ENCODE results near the gene CRACR2B.

CRACR2B gene

GRCh38 chr11:819943-820649, 7.6 kb upstream of the CRACR2B start:
- peaks cover 30% of the 10 kb centered on the region in 2 donors for H3K4me1 ChIP-seq (ENCODE audit: control insufficient read depth in 1 of 2, insufficient read depth in 2 of 2, low read length in 2 of 2)
- H3K27me3 ChIP-seq (ENCODE audit: control insufficient read depth in 1 of 2, insufficient read depth in 2 of 2, low read length in 2 of 2), result no peaks in the 10 kb centered on the region
- H3K4me3 ChIP-seq (ENCODE audit: low read depth in 1 of 2, low read length in 2 of 2), result peak overlapping the region; percentile 64 to 87
- peaks cover 0 to 5% of the 10 kb centered on the region in 2 donors for H3K36me3 ChIP-seq (ENCODE audit: control insufficient read depth in 1 of 2, insufficient read depth in 2 of 2, low read length in 2 of 2)
- H3K27ac ChIP-seq (ENCODE audit: low read depth, low read length), result peak overlapping the region; percentile 96
- H3K9ac ChIP-seq (ENCODE audit: low read depth in 1 of 2, low read length in 2 of 2), result peak overlapping the region; percentile 73 to 76
- no peaks in the 10 kb centered on the region for H3K9me3 ChIP-seq (ENCODE audit: control insufficient read depth in 1 of 2, low read length in 2 of 2)

GRCh38 chr11:820655-821511, 6.8 kb upstream of the CRACR2B start:
- H3K4me3 ChIP-seq (ENCODE audit: low read depth in 1 of 2, low read length in 2 of 2), result peak overlapping the region; percentile 64 to 87
- no peaks in the 10 kb centered on the region for H3K9me3 ChIP-seq (ENCODE audit: control insufficient read depth in 1 of 2, low read length in 2 of 2)
- H3K36me3 ChIP-seq (ENCODE audit: control insufficient read depth in 1 of 2, insufficient read depth in 2 of 2, low read length in 2 of 2), result peaks cover 0 to 5% of the 10 kb centered on the region in 2 donors
- H3K4me1 ChIP-seq (ENCODE audit: control insufficient read depth in 1 of 2, insufficient read depth in 2 of 2, low read length in 2 of 2), result peaks cover 37 to 38% of the 10 kb centered on the region in 2 donors
- no peaks in the 10 kb centered on the region for H3K27me3 ChIP-seq (ENCODE audit: control insufficient read depth in 1 of 2, insufficient read depth in 2 of 2, low read length in 2 of 2)
- peak overlapping the region; percentile 96 for H3K27ac ChIP-seq (ENCODE audit: low read depth, low read length)
- H3K9ac ChIP-seq (ENCODE audit: low read depth in 1 of 2, low read length in 2 of 2), result peak overlapping the region; percentile 73 to 76

DNA sequence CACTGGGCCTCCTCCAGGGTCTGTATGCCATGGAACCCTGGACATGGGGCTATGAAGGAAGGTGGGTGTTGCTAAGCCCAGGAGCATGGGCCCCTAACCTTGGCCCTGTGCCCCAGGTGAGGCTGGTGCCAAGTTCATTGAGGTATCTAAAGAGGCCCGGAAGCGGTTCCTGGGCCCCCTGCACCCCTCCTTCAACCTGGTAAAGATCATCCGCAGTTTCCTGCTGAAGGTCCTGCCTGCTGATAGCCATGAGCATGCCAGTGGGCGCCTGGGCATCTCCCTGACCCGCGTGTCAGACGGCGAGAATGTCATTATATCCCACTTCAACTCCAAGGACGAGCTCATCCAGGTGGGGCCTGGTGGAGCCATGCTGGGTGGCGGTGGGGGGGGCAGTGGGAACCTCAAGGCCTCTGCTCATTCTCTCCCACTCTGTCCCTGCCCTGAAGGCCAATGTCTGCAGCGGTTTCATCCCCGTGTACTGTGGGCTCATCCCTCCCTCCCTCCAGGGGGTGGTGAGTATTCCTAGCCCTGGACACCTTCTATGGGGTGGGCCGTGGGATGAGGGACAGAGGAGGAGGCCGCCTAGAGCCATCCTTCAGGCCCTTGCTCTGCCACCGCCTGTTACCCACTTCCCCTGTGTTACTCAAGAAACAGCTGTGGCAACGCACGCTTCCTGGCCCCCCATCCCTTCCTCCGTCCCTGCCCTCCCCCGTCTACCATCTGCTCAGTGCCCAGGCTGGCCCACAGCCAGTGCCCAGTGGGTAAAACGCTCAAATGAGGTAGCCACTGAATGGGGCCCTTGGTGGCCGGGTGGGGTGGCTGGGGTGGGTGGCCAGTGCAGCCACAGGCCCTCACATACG, 6.0 kb upstream of the CRACR2B start:
- Histone ChIP-seq H3K4me1 (ENCODE audit: control insufficient read depth in 1 of 2, insufficient read depth in 2 of 2, low read length in 2 of 2) (peaks cover 43 to 44% of the 10 kb centered on the region in 2 donors), H3K36me3 (ENCODE audit: control insufficient read depth in 1 of 2, insufficient read depth in 2 of 2, low read length in 2 of 2) (peaks cover 0 to 5% of the 10 kb centered on the region in 2 donors), H3K9ac (ENCODE audit: low read depth in 1 of 2, low read length in 2 of 2) (peak overlapping the region; percentile 73 to 76)

DNA sequence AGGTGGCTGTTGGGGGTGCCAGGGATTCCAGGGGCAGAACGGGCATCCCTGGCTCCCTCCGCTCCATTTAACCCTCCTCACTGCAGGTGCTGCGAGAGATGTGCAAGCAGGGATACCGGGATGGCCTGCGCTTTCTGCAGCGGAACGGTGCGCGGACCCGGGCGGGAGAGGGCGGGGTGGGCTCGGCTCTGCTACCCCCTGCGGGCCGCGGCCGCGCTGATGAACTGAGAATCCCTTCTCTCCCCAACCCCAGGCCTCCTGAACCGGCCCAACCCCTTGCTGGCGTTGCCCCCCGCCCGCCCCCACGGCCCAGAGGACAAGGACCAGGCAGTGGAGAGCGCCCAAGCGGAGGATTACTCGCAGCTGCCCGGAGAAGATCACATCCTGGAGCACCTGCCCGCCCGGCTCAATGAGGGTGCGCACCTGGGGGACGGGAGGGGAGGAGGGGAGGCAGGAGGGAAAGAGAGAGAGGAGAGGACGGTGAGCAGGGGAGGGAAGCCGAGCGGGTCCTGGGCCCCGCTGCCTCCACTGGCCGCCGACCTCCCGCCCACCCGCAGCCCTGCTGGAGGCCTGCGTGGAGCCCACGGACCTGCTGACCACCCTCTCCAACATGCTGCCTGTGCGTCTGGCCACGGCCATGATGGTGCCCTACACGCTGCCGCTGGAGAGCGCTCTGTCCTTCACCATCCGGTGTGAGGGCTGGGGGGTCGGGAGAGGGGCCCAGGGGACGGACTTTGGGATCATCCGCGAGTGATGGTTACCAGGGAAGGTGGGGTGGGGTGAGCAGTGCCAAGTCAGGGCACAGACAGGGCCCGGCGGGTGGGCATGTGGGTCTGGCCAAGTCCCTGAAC, 4.1 kb upstream of the CRACR2B start:
- no peaks in the 10 kb centered on the region for H3K27me3 ChIP-seq (ENCODE audit: control insufficient read depth in 1 of 2, insufficient read depth in 2 of 2, low read length in 2 of 2)
- H3K36me3 ChIP-seq (ENCODE audit: control insufficient read depth in 1 of 2, insufficient read depth in 2 of 2, low read length in 2 of 2), result peaks cover 0 to 5% of the 10 kb centered on the region in 2 donors
- H3K4me3 ChIP-seq (ENCODE audit: low read depth in 1 of 2, low read length in 2 of 2), result no peak overlapping the region
- H3K9me3 ChIP-seq (ENCODE audit: control insufficient read depth in 1 of 2, low read length in 2 of 2), result no peaks in the 10 kb centered on the region
- H3K27ac ChIP-seq (ENCODE audit: low read depth, low read length), result no peak overlapping the region
- no peak overlapping the region for H3K9ac ChIP-seq (ENCODE audit: low read depth in 1 of 2, low read length in 2 of 2)
- H3K4me1 ChIP-seq (ENCODE audit: control insufficient read depth in 1 of 2, insufficient read depth in 2 of 2, low read length in 2 of 2), result peaks cover 48 to 53% of the 10 kb centered on the region in 2 donors

More for the DNA sequence above, 6.0 kb upstream of the CRACR2B start:
- H3K27me3 ChIP-seq (ENCODE audit: control insufficient read depth in 1 of 2, insufficient read depth in 2 of 2, low read length in 2 of 2), result no peaks in the 10 kb centered on the region
- peak overlapping the region; percentile 64 to 87 for H3K4me3 ChIP-seq (ENCODE audit: low read depth in 1 of 2, low read length in 2 of 2)
- peak overlapping the region; percentile 96 for H3K27ac ChIP-seq (ENCODE audit: low read depth, low read length)
- H3K9me3 ChIP-seq (ENCODE audit: control insufficient read depth in 1 of 2, low read length in 2 of 2), result no peaks in the 10 kb centered on the region

DNA sequence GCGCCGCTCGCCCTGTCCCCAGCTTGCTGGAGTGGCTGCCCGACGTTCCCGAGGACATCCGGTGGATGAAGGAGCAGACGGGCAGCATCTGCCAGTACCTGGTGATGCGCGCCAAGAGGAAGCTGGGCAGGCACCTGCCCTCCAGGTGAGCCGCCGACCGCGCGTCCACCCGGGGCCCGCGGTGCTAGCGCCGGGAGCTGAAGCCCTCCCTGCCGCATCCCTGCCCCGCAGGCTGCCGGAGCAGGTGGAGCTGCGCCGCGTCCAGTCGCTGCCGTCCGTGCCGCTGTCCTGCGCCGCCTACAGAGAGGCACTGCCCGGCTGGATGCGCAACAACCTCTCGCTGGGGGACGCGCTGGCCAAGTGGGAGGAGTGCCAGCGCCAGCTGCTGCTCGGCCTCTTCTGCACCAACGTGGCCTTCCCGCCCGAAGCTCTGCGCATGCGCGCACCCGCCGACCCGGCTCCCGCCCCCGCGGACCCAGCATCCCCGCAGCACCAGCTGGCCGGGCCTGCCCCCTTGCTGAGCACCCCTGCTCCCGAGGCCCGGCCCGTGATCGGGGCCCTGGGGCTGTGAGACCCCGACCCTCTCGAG, 3.3 kb upstream of the CRACR2B start:
- Histone ChIP-seq H3K9me3 (ENCODE audit: control insufficient read depth in 1 of 2, low read length in 2 of 2) (no peaks in the 10 kb centered on the region), H3K4me1 (ENCODE audit: control insufficient read depth in 1 of 2, insufficient read depth in 2 of 2, low read length in 2 of 2) (peaks cover 55 to 56% of the 10 kb centered on the region in 2 donors), H3K9ac (ENCODE audit: low read depth in 1 of 2, low read length in 2 of 2) (no peak overlapping the region), H3K27me3 (ENCODE audit: control insufficient read depth in 1 of 2, insufficient read depth in 2 of 2, low read length in 2 of 2) (no peaks in the 10 kb centered on the region), H3K4me3 (ENCODE audit: low read depth in 1 of 2, low read length in 2 of 2) (no peak overlapping the region), H3K36me3 (ENCODE audit: control insufficient read depth in 1 of 2, insufficient read depth in 2 of 2, low read length in 2 of 2) (peaks cover 0 to 5% of the 10 kb centered on the region in 2 donors), H3K27ac (ENCODE audit: low read depth, low read length) (no peak overlapping the region)

DNA sequence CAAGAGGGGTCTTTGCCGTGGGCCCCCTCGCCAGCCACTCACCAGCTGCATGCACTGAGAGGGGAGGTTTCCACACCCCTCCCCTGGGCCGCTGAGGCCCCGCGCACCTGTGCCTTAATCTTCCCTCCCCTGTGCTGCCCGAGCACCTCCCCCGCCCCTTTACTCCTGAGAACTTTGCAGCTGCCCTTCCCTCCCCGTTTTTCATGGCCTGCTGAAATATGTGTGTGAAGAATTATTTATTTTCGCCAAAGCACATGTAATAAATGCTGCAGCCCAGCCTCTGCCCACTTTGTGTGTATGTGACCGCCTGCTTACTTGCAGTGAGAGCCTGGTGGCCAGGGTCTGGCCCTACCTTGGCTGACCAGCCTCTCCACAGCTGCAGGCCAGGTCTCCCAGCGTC, 2.8 kb upstream of the CRACR2B start:
- no peaks in the 10 kb centered on the region for H3K9me3 ChIP-seq (ENCODE audit: control insufficient read depth in 1 of 2, low read length in 2 of 2)

GRCh38 chr11:825366-826226, 2.1 kb upstream of the CRACR2B start:
- Histone ChIP-seq H3K4me3 (ENCODE audit: low read depth in 1 of 2, low read length in 2 of 2) (no peak overlapping the region), H3K27me3 (ENCODE audit: control insufficient read depth in 1 of 2, insufficient read depth in 2 of 2, low read length in 2 of 2) (no peaks in the 10 kb centered on the region), H3K4me1 (ENCODE audit: control insufficient read depth in 1 of 2, insufficient read depth in 2 of 2, low read length in 2 of 2) (peaks cover 59 to 63% of the 10 kb centered on the region in 2 donors), H3K9me3 (ENCODE audit: control insufficient read depth in 1 of 2, low read length in 2 of 2) (no peaks in the 10 kb centered on the region), H3K27ac (ENCODE audit: low read depth, low read length) (peak overlapping the region; percentile 42), H3K36me3 (ENCODE audit: control insufficient read depth in 1 of 2, insufficient read depth in 2 of 2, low read length in 2 of 2) (peaks cover 0 to 5% of the 10 kb centered on the region in 2 donors), H3K9ac (ENCODE audit: low read depth in 1 of 2, low read length in 2 of 2) (peak overlapping the region; percentile 51 to 54)

More for the DNA sequence above, 2.8 kb upstream of the CRACR2B start:
- Histone ChIP-seq H3K27ac (ENCODE audit: low read depth, low read length) (no peak overlapping the region), H3K9ac (ENCODE audit: low read depth in 1 of 2, low read length in 2 of 2) (no peak overlapping the region), H3K36me3 (ENCODE audit: control insufficient read depth in 1 of 2, insufficient read depth in 2 of 2, low read length in 2 of 2) (peaks cover 0 to 5% of the 10 kb centered on the region in 2 donors), H3K4me1 (ENCODE audit: control insufficient read depth in 1 of 2, insufficient read depth in 2 of 2, low read length in 2 of 2) (peaks cover 59 to 61% of the 10 kb centered on the region in 2 donors), H3K27me3 (ENCODE audit: control insufficient read depth in 1 of 2, insufficient read depth in 2 of 2, low read length in 2 of 2) (no peaks in the 10 kb centered on the region), H3K4me3 (ENCODE audit: low read depth in 1 of 2, low read length in 2 of 2) (no peak overlapping the region)

- peak overlapping the region in 1 of 2 donors; percentile 65 for H3K4me3 ChIP-seq (ENCODE audit: low read depth in 1 of 2, low read length in 2 of 2)
- no peaks in the 10 kb centered on the region for H3K9me3 ChIP-seq (ENCODE audit: control insufficient read depth in 1 of 2, low read length in 2 of 2)
- H3K4me1 ChIP-seq (ENCODE audit: control insufficient read depth in 1 of 2, insufficient read depth in 2 of 2, low read length in 2 of 2), result peaks cover 57 to 63% of the 10 kb centered on the region in 2 donors
- H3K27ac ChIP-seq (ENCODE audit: low read depth, low read length), result peak overlapping the region; percentile 42
- H3K9ac ChIP-seq (ENCODE audit: low read depth in 1 of 2, low read length in 2 of 2), result peak overlapping the region in 1 of 2 donors; percentile 54
- H3K36me3 ChIP-seq (ENCODE audit: control insufficient read depth in 1 of 2, insufficient read depth in 2 of 2, low read length in 2 of 2), result peaks cover 0 to 5% of the 10 kb centered on the region in 2 donors
- H3K27me3 ChIP-seq (ENCODE audit: control insufficient read depth in 1 of 2, insufficient read depth in 2 of 2, low read length in 2 of 2), result no peaks in the 10 kb centered on the region
Measured at GRCh38 chr11:826227-826621, 1.5 kb upstream of the CRACR2B start.

All from duodenal mucosa (tissue), 2 donors.